ENCODE data around the gene NPDC1.

DNA sequence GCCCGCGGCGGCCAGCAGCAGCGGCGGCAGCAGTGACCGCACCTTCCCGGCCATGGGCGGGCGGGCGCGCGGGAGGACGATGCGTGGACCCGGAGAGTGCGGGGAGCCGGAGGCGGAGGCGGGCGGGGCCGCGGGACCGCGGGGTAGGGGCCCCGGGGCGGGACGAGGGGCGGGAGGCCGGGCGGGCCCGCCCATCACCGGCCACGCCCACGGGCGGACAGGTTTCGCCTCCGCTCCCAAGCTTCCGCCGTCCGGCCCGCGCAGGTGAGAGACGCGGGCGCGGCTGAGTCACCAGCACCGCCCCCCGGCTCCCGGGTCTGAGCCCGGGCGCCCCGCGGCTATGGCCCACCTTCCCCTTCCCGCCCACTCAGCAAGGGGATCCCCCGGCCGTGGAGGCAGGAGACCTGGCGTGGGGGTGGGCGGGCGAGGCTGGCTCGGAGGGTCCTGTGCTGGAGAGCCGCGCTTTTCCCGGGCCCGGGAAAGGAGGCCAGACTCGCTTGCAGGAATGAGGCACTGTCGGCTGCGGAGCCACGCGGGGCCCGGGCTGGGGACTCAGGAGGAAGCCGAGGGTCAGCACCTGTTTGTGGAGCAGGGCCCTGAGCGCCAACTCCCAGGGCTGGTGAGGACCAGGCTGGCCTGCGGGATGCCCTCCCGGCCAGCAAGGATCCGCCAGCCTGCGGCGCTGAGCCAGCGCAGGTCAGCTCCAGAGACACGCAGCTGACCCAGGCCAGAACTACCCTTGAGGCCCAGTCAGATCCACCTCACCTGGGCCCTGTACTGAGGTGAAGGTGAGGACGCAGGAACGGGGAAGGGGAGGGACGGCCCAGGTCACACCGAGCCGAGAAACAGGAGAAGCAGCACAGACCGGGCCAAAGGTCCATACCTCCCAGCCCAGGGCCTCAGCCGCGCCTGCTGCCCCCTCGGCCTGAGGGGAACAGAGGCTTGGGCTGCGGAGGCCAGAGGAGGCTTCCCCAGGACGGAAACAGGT lies 8.3 kb upstream of the NPDC1 start, which contains the start of gene ENTPD2:
- TF ChIP-seq, protein P1, sequence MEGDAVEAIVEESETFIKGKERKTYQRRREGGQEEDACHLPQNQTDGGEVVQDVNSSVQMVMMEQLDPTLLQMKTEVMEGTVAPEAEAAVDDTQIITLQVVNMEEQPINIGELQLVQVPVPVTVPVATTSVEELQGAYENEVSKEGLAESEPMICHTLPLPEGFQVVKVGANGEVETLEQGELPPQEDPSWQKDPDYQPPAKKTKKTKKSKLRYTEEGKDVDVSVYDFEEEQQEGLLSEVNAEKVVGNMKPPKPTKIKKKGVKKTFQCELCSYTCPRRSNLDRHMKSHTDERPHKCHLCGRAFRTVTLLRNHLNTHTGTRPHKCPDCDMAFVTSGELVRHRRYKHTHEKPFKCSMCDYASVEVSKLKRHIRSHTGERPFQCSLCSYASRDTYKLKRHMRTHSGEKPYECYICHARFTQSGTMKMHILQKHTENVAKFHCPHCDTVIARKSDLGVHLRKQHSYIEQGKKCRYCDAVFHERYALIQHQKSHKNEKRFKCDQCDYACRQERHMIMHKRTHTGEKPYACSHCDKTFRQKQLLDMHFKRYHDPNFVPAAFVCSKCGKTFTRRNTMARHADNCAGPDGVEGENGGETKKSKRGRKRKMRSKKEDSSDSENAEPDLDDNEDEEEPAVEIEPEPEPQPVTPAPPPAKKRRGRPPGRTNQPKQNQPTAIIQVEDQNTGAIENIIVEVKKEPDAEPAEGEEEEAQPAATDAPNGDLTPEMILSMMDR (IDR thresholded peaks at IDR 0.05), result no peak
- no peak for TF ChIP-seq POLR2A (IDR thresholded peaks at IDR 0.05)
